Stimulated activated memory B cell treated with anti-CD40 and anti-IgM and Interleukin-4, amounts not matched to agents 10 μg/mL and 1 μg/mL and 100 μg/mL, for 72 hours (primary cell): ENCODE data around the gene GIPC1.
"Not testable (repeated sequence)": the region's sequence is repeated elsewhere in the genome, so short reads cannot be mapped to it uniquely, and the experiment has no call there.

Experiments used
- ATAC-seq: fragments of 150-1000 bp; cut with Tn5 transposase; 2 replicates; pipeline ENCODE4 v1.10.0; 2021
- H3K27ac Mint-ChIP-seq: one replicate; pipeline ENCODE4 v1.8.0; 2022; ENCODE audit warnings: mild to moderate bottlenecking, mixed read lengths
- H3K27me3 Mint-ChIP-seq: one replicate; pipeline ENCODE4 v1.8.0; 2022; ENCODE audit warnings: mixed read lengths
- H3K36me3 Mint-ChIP-seq: one replicate; pipeline ENCODE4 v1.8.0; 2022; ENCODE audit warnings: mixed read lengths
- H3K4me1 Mint-ChIP-seq: one replicate; pipeline ENCODE4 v1.8.0; 2022; ENCODE audit warnings: mixed read lengths
- H3K4me3 Mint-ChIP-seq: one replicate; pipeline ENCODE4 v1.8.0; 2022; ENCODE audit warnings: mild to moderate bottlenecking, moderate library complexity, mixed read lengths
- H3K9me3 Mint-ChIP-seq: one replicate; pipeline ENCODE4 v1.8.0; 2022; ENCODE audit warnings: mixed read lengths

The GIPC1 gene, protein sequence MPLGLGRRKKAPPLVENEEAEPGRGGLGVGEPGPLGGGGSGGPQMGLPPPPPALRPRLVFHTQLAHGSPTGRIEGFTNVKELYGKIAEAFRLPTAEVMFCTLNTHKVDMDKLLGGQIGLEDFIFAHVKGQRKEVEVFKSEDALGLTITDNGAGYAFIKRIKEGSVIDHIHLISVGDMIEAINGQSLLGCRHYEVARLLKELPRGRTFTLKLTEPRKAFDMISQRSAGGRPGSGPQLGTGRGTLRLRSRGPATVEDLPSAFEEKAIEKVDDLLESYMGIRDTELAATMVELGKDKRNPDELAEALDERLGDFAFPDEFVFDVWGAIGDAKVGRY

GRCh38 chr19:14496029-14496833, at the start of gene GIPC1:
GIPC1 (minus strand) TSS chr19:14496127; CDS start chr19:14482976, 13,151 bp downstream.
- H3K27ac Mint-ChIP-seq = peak within 1 kb of the TSS; percentile 72
- peak within 1 kb of the TSS; percentile 82 for H3K4me3 Mint-ChIP-seq
- no peaks in the 10 kb centered on the region for H3K27me3 Mint-ChIP-seq
- peaks cover 12% of the 10 kb centered on the region for H3K36me3 Mint-ChIP-seq
- peak; percentile 92 for ATAC-seq
- H3K4me1 Mint-ChIP-seq = peaks cover 9% of the 10 kb centered on the region
- no peaks in the 10 kb centered on the region for H3K9me3 Mint-ChIP-seq

- no peaks in the 10 kb centered on the region for H3K27me3 Mint-ChIP-seq
- H3K4me3 Mint-ChIP-seq = no peak overlapping the region
- ATAC-seq = no peak
- no peak overlapping the region for H3K27ac Mint-ChIP-seq
- no peaks in the 10 kb centered on the region for H3K9me3 Mint-ChIP-seq
- peaks cover 12% of the 10 kb centered on the region for H3K36me3 Mint-ChIP-seq
- H3K4me1 Mint-ChIP-seq = peaks cover 21% of the 10 kb centered on the region
Observed at GRCh38 chr19:14545716-14546082, 49.8 kb upstream of the GIPC1 start.

DNA sequence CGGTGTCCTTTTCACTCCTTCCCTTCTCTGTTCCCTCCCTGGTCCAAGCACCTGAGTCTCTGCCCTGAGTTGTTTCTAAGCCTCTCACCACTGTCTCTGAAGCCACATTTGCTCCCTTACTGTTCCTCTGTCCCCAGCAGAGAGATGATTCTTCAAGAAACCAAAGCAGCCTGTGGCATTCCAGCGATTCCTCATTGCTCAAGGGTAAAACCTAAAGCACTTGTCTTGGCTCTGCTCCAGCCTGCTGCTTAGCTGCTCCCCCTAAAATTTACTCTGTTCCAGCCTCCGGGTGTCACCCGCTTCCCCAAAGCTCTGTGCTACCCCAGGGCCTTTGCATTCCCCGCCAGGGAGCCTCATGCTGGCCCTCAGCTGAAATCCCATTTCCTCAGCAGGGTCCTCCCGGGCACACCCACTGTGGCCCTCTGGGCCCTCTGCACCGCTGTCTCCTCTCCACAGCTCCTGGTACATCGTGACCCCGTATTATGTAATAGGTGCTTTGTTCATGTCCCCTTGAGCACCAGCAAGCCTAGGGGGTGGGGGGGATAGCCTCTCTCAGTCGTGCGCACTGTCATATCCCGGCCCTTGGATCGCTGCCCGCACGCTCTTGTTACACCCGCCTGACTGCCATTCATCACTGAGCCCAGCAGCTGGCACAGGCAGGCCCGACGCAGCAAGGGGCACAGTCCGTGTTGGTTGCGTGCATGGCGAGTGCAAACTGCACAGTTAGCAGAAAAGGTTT, 49.2 kb upstream of the GIPC1 start:
- no peak overlapping the region for H3K27ac Mint-ChIP-seq
- H3K4me1 Mint-ChIP-seq = peaks cover 15% of the 10 kb centered on the region
- H3K9me3 Mint-ChIP-seq = no peaks in the 10 kb centered on the region
- H3K36me3 Mint-ChIP-seq = peaks cover 12% of the 10 kb centered on the region
- ATAC-seq = no peak
- H3K4me3 Mint-ChIP-seq = no peak overlapping the region
- no peaks in the 10 kb centered on the region for H3K27me3 Mint-ChIP-seq

DNA sequence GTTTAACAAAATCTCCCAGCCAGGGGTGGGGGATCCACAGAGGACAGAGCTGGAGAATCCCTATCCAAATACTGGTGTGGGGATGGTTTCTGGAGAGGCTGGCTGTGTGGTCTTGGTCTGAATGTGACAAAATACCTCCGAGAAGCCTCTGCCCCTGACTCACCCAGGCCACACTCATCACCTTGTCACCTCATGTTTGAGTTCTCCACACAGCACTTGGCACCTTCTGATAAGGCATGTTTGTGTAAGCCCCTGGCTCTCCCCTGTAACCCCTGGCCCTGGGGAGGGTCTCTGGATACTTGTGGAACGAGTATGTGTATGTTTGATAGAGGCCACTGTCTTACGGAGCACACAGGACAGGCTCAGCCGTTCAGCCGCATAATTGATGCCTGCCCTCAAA, 48.1 kb upstream of the GIPC1 start:
- Mint-ChIP-seq H3K36me3 (peaks cover 12% of the 10 kb centered on the region), H3K27ac (no peak overlapping the region), H3K4me3 (no peak overlapping the region), H3K9me3 (no peaks in the 10 kb centered on the region), H3K27me3 (no peaks in the 10 kb centered on the region), H3K4me1 (peaks cover 17% of the 10 kb centered on the region)
- ATAC-seq = no peak

DNA sequence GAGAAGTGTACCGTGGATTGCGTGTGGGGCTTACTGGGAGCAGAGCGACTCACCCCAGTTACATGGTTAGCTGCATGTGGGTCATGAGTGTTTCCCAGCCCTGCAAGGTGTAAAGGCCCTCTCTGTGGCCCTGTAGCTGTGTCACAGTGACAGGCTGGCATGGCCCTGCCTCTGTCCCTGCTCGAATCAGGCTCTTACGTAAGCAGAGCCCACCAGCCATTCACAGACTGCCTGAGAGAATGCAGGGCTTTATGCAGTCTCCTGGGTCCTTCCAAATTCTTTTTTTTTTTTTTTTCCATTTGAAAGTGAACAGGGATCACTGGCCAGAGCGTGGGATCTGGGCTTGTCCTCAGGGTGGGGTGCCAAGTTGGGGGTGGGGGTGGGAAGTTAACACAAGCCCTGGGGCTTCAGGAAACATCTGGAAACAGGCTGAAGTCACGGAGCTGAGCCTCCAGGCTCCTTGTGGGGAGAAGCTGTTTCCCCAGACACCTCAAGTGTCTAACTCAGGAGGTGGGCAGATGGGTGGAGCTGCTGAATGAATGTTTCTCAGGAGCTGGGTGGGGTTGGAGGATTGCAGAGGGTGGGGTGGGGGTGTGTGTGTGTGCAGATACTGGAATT, 46.9 kb upstream of the GIPC1 start:
- no peaks in the 10 kb centered on the region for H3K27me3 Mint-ChIP-seq
- no peak for ATAC-seq
- H3K4me3 Mint-ChIP-seq = no peak overlapping the region
- H3K36me3 Mint-ChIP-seq = peaks cover 6% of the 10 kb centered on the region
- H3K4me1 Mint-ChIP-seq = peaks cover 17% of the 10 kb centered on the region
- no peak overlapping the region for H3K27ac Mint-ChIP-seq
- no peaks in the 10 kb centered on the region for H3K9me3 Mint-ChIP-seq

DNA sequence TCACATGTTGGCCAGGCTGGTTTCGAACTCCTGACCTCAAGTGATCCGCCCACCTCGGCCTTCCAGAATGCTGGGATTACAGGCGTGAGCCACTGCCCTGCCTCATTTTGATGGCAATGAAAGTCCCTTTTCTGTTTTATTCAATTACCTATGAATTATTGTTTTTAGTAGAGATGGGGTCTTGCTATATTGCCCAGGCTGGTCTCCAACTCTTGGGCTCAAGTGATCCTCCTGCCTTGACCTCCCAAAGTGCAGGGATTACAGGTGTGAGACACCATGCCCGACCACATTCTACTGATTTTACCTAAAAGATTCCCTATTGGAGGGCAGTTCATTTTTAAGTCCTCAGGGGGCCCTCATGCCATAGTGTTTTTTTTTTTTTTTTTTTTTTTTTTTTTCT, 46.1 kb upstream of the GIPC1 start:
- H3K36me3 Mint-ChIP-seq, H3K27me3 Mint-ChIP-seq, ATAC-seq, H3K9me3 Mint-ChIP-seq, H3K4me3 Mint-ChIP-seq, H3K27ac Mint-ChIP-seq: not testable (repeated sequence)
- peaks cover 17% of the 10 kb centered on the region for H3K4me1 Mint-ChIP-seq

- no peak for ATAC-seq
- peaks cover 6% of the 10 kb centered on the region for H3K36me3 Mint-ChIP-seq
- H3K27ac Mint-ChIP-seq = no peak overlapping the region
Observed at GRCh38 chr19:14540741-14541525, 45.0 kb upstream of the GIPC1 start.

GRCh38 chr19:14536926-14537692, 41.2 kb upstream of the GIPC1 start:
- Mint-ChIP-seq H3K4me3 (no peak overlapping the region), H3K9me3 (no peaks in the 10 kb centered on the region), H3K36me3 (peaks cover 6% of the 10 kb centered on the region), H3K4me1 (peaks cover 12% of the 10 kb centered on the region), H3K27me3 (no peaks in the 10 kb centered on the region), H3K27ac (no peak overlapping the region)
- no peak for ATAC-seq

More at GRCh38 chr19:14540741-14541525, 45.0 kb upstream of the GIPC1 start:
- Mint-ChIP-seq H3K27me3 (no peaks in the 10 kb centered on the region), H3K4me3 (no peak overlapping the region), H3K9me3 (no peaks in the 10 kb centered on the region), H3K4me1 (peaks cover 22% of the 10 kb centered on the region)

GRCh38 chr19:14533450-14533849, 37.5 kb upstream of the GIPC1 start:
- H3K4me3 Mint-ChIP-seq = no peak overlapping the region
- no peaks in the 10 kb centered on the region for H3K9me3 Mint-ChIP-seq
- H3K4me1 Mint-ChIP-seq = peaks cover 18% of the 10 kb centered on the region
- no peaks in the 10 kb centered on the region for H3K27me3 Mint-ChIP-seq
- no peak for ATAC-seq
- H3K27ac Mint-ChIP-seq = no peak overlapping the region
- H3K36me3 Mint-ChIP-seq = no peaks in the 10 kb centered on the region

DNA sequence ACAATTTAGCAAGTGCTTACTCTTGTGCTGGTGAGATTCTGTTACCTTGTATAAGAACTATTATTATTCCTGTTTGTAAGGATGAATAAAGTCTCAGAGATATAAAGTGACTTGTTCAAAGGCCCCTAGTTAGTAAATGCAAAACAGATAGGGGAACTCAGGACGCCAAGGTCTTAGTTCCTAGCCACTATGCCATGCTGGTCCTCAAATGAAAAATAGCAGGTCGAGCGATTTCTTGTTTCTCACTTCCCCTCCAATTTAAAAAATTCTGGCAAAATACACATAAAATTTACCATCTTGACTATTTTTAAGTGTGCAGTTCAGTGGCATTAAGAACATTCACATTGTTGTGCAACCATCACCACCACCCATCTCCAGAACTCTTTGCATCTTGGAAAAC, 34.6 kb upstream of the GIPC1 start:
- Mint-ChIP-seq H3K4me1 (peaks cover 13% of the 10 kb centered on the region), H3K36me3 (no peaks in the 10 kb centered on the region), H3K27ac (peak overlapping the region; percentile 86), H3K4me3 (peak overlapping the region; percentile 50), H3K27me3 (no peaks in the 10 kb centered on the region), H3K9me3 (no peaks in the 10 kb centered on the region)
- no peak for ATAC-seq

GRCh38 chr19:14530005-14530348, 34.0 kb upstream of the GIPC1 start:
- no peaks in the 10 kb centered on the region for H3K9me3 Mint-ChIP-seq
- no peaks in the 10 kb centered on the region for H3K36me3 Mint-ChIP-seq
- peaks cover 13% of the 10 kb centered on the region for H3K4me1 Mint-ChIP-seq
- ATAC-seq = no peak
- no peaks in the 10 kb centered on the region for H3K27me3 Mint-ChIP-seq
- peak overlapping the region; percentile 96 for H3K4me3 Mint-ChIP-seq
- peak overlapping the region; percentile 86 for H3K27ac Mint-ChIP-seq

DNA sequence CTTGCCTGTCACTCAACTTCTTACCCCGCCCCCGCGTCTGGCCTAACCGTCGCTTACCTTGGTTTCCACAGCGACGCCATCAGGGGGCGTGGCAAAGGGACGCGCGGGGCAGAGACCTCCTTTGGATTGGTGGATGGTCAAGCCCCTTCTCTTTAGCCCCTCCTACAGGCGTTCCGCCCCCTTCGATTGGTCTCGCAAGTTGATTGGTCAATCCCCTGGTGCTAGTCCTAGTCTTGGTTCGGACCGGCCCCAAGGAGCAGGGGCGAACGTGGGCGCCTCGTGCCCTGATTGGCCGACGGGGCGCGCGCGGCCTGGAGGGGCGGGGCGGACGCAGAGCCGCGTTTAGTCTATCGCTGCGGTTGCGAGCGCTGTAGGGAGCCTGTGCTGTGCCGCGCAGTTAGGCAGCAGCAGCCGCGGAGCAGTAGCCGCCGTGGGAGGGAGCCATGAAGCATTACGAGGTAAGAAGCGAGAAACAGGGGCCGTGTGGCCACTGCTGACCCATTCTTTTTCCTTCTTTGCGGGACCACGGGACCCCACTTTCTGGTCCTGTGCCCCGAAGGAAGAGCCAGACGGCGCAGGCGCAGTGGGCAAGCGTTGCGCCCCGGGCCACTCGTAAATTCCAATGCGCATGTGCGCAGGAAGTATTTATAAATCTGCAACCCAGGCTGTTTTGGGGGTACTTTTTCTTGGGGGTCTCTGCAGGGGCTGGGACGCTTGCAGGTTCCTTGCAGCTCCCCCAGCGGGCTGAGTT, 33.5 kb upstream of the GIPC1 start, which contains the start of gene TECR:
TSS of gene TECR (plus strand) at position 341 of the 751 bp plus-strand sequence. CDS start at position 444, 103 bp downstream.
- Mint-ChIP-seq H3K27ac (peak within 1 kb of the TSS; percentile 86), H3K4me1 (peaks cover 13% of the 10 kb centered on the region), H3K36me3 (no peaks in the 10 kb centered on the region), H3K4me3 (peak within 1 kb of the TSS; percentile 96), H3K9me3 (no peaks in the 10 kb centered on the region), H3K27me3 (no peaks in the 10 kb centered on the region)
- ATAC-seq = peak; percentile 100
